Adipocyte (in vitro differentiated cells): Measurements from ENCODE around the gene TMEM250.

Experiments used
- DNase-seq: peaks from one replicate; pipeline ENCODE4 v3.0.0-alpha.2; 2015; ENCODE audit warnings: low read depth
- H3K27me3 ChIP-seq: replicated peaks from 2 replicates; pipeline ENCODE4 v1.7.0; 2013; ENCODE audit warnings: mild to moderate bottlenecking, low read length, moderate library complexity; ENCODE audit not compliant: control insufficient read depth, insufficient read depth
- H3K36me3 ChIP-seq: 2 replicates; pipeline ENCODE4 v1.7.0; 2013; ENCODE audit warnings: low read length, mild to moderate bottlenecking, moderate library complexity; ENCODE audit not compliant: control insufficient read depth, insufficient read depth, severe bottlenecking
- H3K4me1 ChIP-seq: 2 replicates; pipeline ENCODE4 v1.7.0; 2013; ENCODE audit warnings: mild to moderate bottlenecking, low read length, moderate library complexity; ENCODE audit not compliant: control insufficient read depth, insufficient read depth
- H3K4me3 ChIP-seq: 2 replicates; pipeline ENCODE4 v1.7.0; 2013; ENCODE audit warnings: mild to moderate bottlenecking, low read length, moderate library complexity
- H3K9ac ChIP-seq: 2 replicates; pipeline ENCODE4 v1.7.0; 2013; ENCODE audit warnings: mild to moderate bottlenecking, low read length, moderate library complexity
- H3K9me3 ChIP-seq: 2 replicates; pipeline ENCODE4 v1.7.0; 2013; ENCODE audit warnings: mild to moderate bottlenecking, low read length, moderate library complexity; ENCODE audit not compliant: control insufficient read depth

TMEM250 gene

GRCh38 chr9:136089697-136090045 lies 29.0 kb downstream of the TMEM250 start:
- Histone ChIP-seq H3K9ac (no peak overlapping the region), H3K4me3 (no peak overlapping the region)
- peak; percentile 78 for DNase-seq

GRCh38 chr9:136088939-136089696 lies 29.6 kb downstream of the TMEM250 start:
- H3K9me3 ChIP-seq, result no peaks in the 10 kb centered on the region
- H3K36me3 ChIP-seq, result no peaks in the 10 kb centered on the region
- H3K9ac ChIP-seq, result no peak overlapping the region
- H3K4me3 ChIP-seq, result no peak overlapping the region
- peaks cover 11% of the 10 kb centered on the region for H3K4me1 ChIP-seq
- DNase-seq, result no peak
- H3K27me3 ChIP-seq, result no peaks in the 10 kb centered on the region

More at GRCh38 chr9:136089697-136090045, 29.0 kb downstream of the TMEM250 start:
- H3K36me3 ChIP-seq, result no peaks in the 10 kb centered on the region
- H3K9me3 ChIP-seq, result no peaks in the 10 kb centered on the region
- H3K4me1 ChIP-seq, result peaks cover 11% of the 10 kb centered on the region
- H3K27me3 ChIP-seq, result no peaks in the 10 kb centered on the region

GRCh38 chr9:136088481-136088938 lies 30.2 kb downstream of the TMEM250 start:
- Histone ChIP-seq H3K36me3 (no peaks in the 10 kb centered on the region), H3K9me3 (no peaks in the 10 kb centered on the region), H3K9ac (no peak overlapping the region), H3K4me1 (peaks cover 11% of the 10 kb centered on the region), H3K4me3 (no peak overlapping the region), H3K27me3 (no peaks in the 10 kb centered on the region)
- DNase-seq, result no peak

- Histone ChIP-seq H3K36me3 (no peaks in the 10 kb centered on the region), H3K9me3 (no peaks in the 10 kb centered on the region), H3K4me1 (peaks cover 5% of the 10 kb centered on the region), H3K4me3 (no peak overlapping the region), H3K9ac (no peak overlapping the region), H3K27me3 (no peaks in the 10 kb centered on the region)
- no peak for DNase-seq
Measured at GRCh38 chr9:136087741-136088480, 30.8 kb downstream of the TMEM250 start.

GRCh38 chr9:136086951-136087740 lies 31.5 kb downstream of the TMEM250 start:
- peaks cover 2% of the 10 kb centered on the region for H3K4me1 ChIP-seq
- no peaks in the 10 kb centered on the region for H3K36me3 ChIP-seq
- DNase-seq, result no peak
- no peak overlapping the region for H3K9ac ChIP-seq
- H3K4me3 ChIP-seq, result no peak overlapping the region
- H3K27me3 ChIP-seq, result no peaks in the 10 kb centered on the region
- no peaks in the 10 kb centered on the region for H3K9me3 ChIP-seq

GRCh38 chr9:136086213-136086881 lies 32.3 kb downstream of the TMEM250 start:
- no peaks in the 10 kb centered on the region for H3K27me3 ChIP-seq
- H3K9ac ChIP-seq, result no peak overlapping the region
- DNase-seq, result no peak
- H3K4me1 ChIP-seq, result peaks cover 3% of the 10 kb centered on the region
- no peaks in the 10 kb centered on the region for H3K9me3 ChIP-seq
- H3K36me3 ChIP-seq, result no peaks in the 10 kb centered on the region
- no peak overlapping the region for H3K4me3 ChIP-seq

GRCh38 chr9:136085815-136086212 lies 32.9 kb downstream of the TMEM250 start:
- no peaks in the 10 kb centered on the region for H3K27me3 ChIP-seq
- H3K9ac ChIP-seq, result no peak overlapping the region
- no peak overlapping the region for H3K4me3 ChIP-seq
- H3K36me3 ChIP-seq, result no peaks in the 10 kb centered on the region
- DNase-seq, result no peak
- H3K4me1 ChIP-seq, result peaks cover 8% of the 10 kb centered on the region
- H3K9me3 ChIP-seq, result no peaks in the 10 kb centered on the region

GRCh38 chr9:136084063-136084944 lies 34.4 kb downstream of the TMEM250 start:
- Histone ChIP-seq H3K9ac (no peak overlapping the region), H3K36me3 (no peaks in the 10 kb centered on the region), H3K4me1 (peaks cover 18% of the 10 kb centered on the region), H3K4me3 (no peak overlapping the region), H3K9me3 (no peaks in the 10 kb centered on the region), H3K27me3 (no peaks in the 10 kb centered on the region)
- no peak for DNase-seq

- no peak for DNase-seq
- Histone ChIP-seq H3K4me1 (peaks cover 20% of the 10 kb centered on the region), H3K27me3 (no peaks in the 10 kb centered on the region)
Measured at GRCh38 chr9:136083558-136084062, 35.1 kb downstream of the TMEM250 start.

More at GRCh38 chr9:136083558-136084062, 35.1 kb downstream of the TMEM250 start:
- Histone ChIP-seq H3K9me3 (no peaks in the 10 kb centered on the region), H3K36me3 (no peaks in the 10 kb centered on the region), H3K4me3 (no peak overlapping the region), H3K9ac (no peak overlapping the region)
